Ramos (cell line): ENCODE results near the gene FAM124B.

ENCODE experiments used
- in situ Hi-C: fragments of 300-500 bp; cut with MboI; formaldehyde crosslinking; loops from one replicate; pipeline ENCODE4 v1.14.3; 2022; ENCODE audit warnings: low sequenced_read_pairs; ENCODE audit not compliant: unreplicated experiment

FAM124B gene

DNA sequence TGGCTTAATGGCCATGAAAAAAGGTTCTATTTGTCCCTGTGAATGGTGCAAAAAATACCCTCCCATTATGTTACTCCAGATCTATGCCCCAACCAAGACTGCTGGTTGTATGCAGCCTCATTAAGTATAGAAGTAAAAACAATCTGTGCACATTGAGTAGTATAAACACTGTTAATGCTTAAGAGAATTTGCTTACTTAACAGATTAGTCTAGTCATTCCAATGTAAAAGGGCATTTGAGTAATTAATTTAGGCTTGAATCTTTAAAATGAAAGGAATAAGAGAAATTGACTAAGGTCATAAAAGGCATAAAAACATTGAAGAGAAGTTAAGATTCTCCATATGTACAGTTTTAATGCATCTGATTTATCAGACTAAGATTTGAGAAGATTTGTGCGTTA lies 51.2 kb downstream of the FAM124B start:
- in situ Hi-C loops = loop anchor here (10.0 to 25.0 kb wide), 3 partner anchors 424 to 1312 kb away; no protein-coding TSS in a partner anchor

GRCh38 chr2:224349396-224349795 lies 52.5 kb downstream of the FAM124B start:
- in situ Hi-C loops = no loop called here

- in situ Hi-C loops = no loop called here
These were observed 54.5 kb downstream of the FAM124B start for GRCh38 chr2:224347176-224348051.

- in situ Hi-C loops = no loop called here
These were observed 56.4 kb downstream of the FAM124B start for GRCh38 chr2:224345492-224345891.

DNA sequence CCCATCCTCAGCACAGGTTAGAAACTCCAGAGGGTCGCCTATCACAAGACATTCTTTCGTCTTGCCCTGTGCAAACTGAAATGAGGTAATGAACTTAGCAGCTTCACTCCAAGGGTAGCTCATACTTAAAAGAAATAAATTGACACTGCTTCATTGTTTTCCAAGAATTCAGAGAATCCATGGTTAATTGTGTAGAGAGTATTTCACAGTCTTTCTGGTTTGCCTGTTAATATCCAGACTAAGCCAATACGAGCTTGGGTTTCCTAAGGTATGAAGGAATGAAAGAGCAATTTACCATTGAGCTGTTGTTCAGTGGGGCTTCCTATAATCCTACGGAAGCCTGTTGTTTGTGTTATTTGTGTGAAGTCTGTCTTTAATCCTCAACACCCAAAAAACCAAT lies 58.7 kb downstream of the FAM124B start:
- in situ Hi-C loops = no loop called here

DNA sequence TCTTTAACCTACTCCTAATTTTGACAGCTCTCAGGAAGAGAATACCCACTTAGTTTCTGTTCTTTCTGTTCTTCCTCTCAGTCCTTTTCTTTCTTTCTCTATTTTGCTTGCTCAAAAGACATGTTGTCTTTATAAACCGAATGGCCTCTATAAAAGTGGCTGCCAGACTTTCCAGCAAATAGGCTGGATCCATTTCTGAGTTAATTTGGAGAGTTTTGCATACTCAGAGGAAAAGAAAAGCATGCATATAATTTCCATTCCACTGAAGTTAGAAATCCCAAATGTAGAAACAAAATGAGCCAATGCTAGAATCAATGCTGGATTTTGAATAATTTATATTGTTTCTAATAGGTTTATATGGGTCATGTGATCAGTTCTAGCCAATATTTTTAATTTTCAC lies 65.9 kb downstream of the FAM124B start:
- in situ Hi-C loops = no loop called here

GRCh38 chr2:224334726-224335125 lies 67.2 kb downstream of the FAM124B start:
- in situ Hi-C loops = no loop called here

DNA sequence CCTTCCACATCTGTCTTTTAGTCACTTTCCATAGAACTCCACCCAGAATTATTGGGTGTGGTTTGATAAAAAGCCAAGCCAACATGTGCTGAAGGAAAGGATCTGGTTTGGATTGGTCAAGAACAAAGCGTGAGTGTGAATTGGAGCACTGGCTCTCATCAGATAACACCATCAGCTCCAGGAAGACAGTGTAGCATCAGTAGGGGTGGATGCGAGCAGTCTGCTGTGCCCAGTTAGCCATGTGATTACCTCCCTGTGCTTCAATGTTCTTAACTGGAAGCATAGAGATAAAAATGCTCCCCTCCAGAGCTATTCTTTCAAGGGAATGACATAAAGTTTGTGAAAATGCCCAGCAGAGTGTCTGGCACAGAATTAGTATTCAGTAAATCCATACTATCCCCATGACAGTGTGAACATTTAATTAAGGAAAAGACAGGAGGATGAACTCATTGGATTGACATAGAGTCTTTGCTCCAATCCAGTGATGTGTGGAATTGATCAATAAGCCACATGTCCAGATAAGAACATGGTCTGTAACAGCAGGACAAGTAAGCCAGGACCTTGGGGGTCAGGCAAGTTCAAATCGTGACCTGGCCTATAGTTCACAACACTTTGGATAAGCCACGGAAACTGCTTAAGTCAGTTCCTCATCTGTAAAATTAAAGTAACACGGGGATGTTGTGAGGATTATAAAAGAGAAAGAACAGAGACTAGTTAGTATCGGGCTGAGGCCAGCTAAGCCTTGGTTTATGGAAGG lies 68.0 kb downstream of the FAM124B start:
- in situ Hi-C loops = no loop called here

- in situ Hi-C loops = no loop called here
These were observed 70.2 kb downstream of the FAM124B start for GRCh38 chr2:224331698-224332097.

GRCh38 chr2:224328798-224329197 lies 73.1 kb downstream of the FAM124B start:
- in situ Hi-C loops = no loop called here
